ENCODE results near the gene SRPK3.
"Not testable (repeated sequence)": the region's sequence is repeated elsewhere in the genome, so short reads cannot be mapped to it uniquely, and the experiment has no call there.

The SRPK3 gene

GRCh38 chrX:153814591-153815315 is 33.9 kb downstream of the SRPK3 start:
- DNase-seq = no peak

GRCh38 chrX:153816831-153817690 is 36.2 kb downstream of the SRPK3 start:
- DNase-seq = peak; percentile 53 to 54

GRCh38 chrX:153818064-153818463 is 37.2 kb downstream of the SRPK3 start:
- not testable (repeated sequence) for DNase-seq

GRCh38 chrX:153818571-153819383 is 37.9 kb downstream of the SRPK3 start:
- peak; percentile 56 to 71 for DNase-seq

- DNase-seq = no peak
Observed at GRCh38 chrX:153819384-153820040, 38.7 kb downstream of the SRPK3 start.

GRCh38 chrX:153820601-153821000 is 39.8 kb downstream of the SRPK3 start:
- no peak for DNase-seq

GRCh38 chrX:153821066-153821465 is 40.2 kb downstream of the SRPK3 start:
- no peak for DNase-seq

GRCh38 chrX:153824348-153824747 is 43.5 kb downstream of the SRPK3 start:
- no peak for DNase-seq

- no peak for DNase-seq
Observed at GRCh38 chrX:153825042-153825441, 44.2 kb downstream of the SRPK3 start.

GRCh38 chrX:153827016-153827415 is 46.2 kb downstream of the SRPK3 start:
- DNase-seq = no peak

- no peak for DNase-seq
Observed at GRCh38 chrX:153827903-153828302, 47.1 kb downstream of the SRPK3 start.

GRCh38 chrX:153828308-153828707 is 47.5 kb downstream of the SRPK3 start:
- DNase-seq = no peak

GRCh38 chrX:153828723-153829548 is 48.1 kb downstream of the SRPK3 start:
- no peak for DNase-seq

- no peak for DNase-seq
Observed at GRCh38 chrX:153829549-153829798, 48.6 kb downstream of the SRPK3 start.

- no peak for DNase-seq
Observed at GRCh38 chrX:153829799-153830639, 49.2 kb downstream of the SRPK3 start, which contains the start of gene PDZD4. TSS of gene PDZD4 (minus strand) at chrX:153830544. CDS start at chrX:153830298, 246 bp downstream.

GRCh38 chrX:153830640-153831428 is 50.0 kb downstream of the SRPK3 start:
- DNase-seq = no peak

GRCh38 chrX:153831429-153832150 is 50.7 kb downstream of the SRPK3 start:
- DNase-seq = no peak

GRCh38 chrX:153832728-153833127 is 51.9 kb downstream of the SRPK3 start:
- DNase-seq = no peak
